ENCODE measurements around the gene TENM3.

TENM3 gene

GRCh38 chr4:182532441-182532840 lies 289.2 kb downstream of the TENM3 start:
- no peaks in the 10 kb centered on the region for H3K9me3 ChIP-seq (ENCODE audit: low read depth, low read length)
- DNase-seq (ENCODE audit: low read depth, low spot score), result no peak
- no peak overlapping the region for H3K27ac ChIP-seq
- no peaks in the 10 kb centered on the region for H3K36me3 ChIP-seq (ENCODE audit: insufficient read depth, low read length)
- no peak overlapping the region for H3K9ac ChIP-seq (ENCODE audit: insufficient read length)
- H3K4me3 ChIP-seq, result no peak overlapping the region
- TF ChIP-seq EZH2 (IDR thresholded peaks at IDR 0.05) (no peak), FOXP2 (optimal IDR thresholded peaks at IDR 0.05; ENCODE audit: control extremely low read depth, extremely low read length, insufficient read depth) (no peak), POLR2AphosphoS5 (IDR thresholded peaks at IDR 0.05; ENCODE audit: borderline replicate concordance, low read depth, low read length) (no peak)

GRCh38 chr4:182533964-182534363 lies 290.8 kb downstream of the TENM3 start:
- Histone ChIP-seq H3K27ac (no peak overlapping the region), H3K9me3 (ENCODE audit: low read depth, low read length) (no peaks in the 10 kb centered on the region), H3K9ac (ENCODE audit: insufficient read length) (no peak overlapping the region), H3K36me3 (ENCODE audit: insufficient read depth, low read length) (no peaks in the 10 kb centered on the region), H3K4me3 (no peak overlapping the region)
- no peak for DNase-seq (ENCODE audit: low read depth, low spot score)
- TF ChIP-seq POLR2AphosphoS5 (IDR thresholded peaks at IDR 0.05; ENCODE audit: borderline replicate concordance, low read depth, low read length), result no peak
- no peak for TF ChIP-seq EZH2 (IDR thresholded peaks at IDR 0.05)
- no peak for TF ChIP-seq FOXP2 (optimal IDR thresholded peaks at IDR 0.05; ENCODE audit: control extremely low read depth, extremely low read length, insufficient read depth)

GRCh38 chr4:182536221-182536811 lies 293.1 kb downstream of the TENM3 start:
- DNase-seq (ENCODE audit: low read depth, low spot score), result no peak
- Histone ChIP-seq H3K27ac (no peak overlapping the region), H3K9me3 (ENCODE audit: low read depth, low read length) (no peaks in the 10 kb centered on the region), H3K4me3 (no peak overlapping the region), H3K36me3 (ENCODE audit: insufficient read depth, low read length) (no peaks in the 10 kb centered on the region), H3K9ac (ENCODE audit: insufficient read length) (no peak overlapping the region)
- TF ChIP-seq POLR2AphosphoS5 (IDR thresholded peaks at IDR 0.05; ENCODE audit: borderline replicate concordance, low read depth, low read length) (no peak), EZH2 (IDR thresholded peaks at IDR 0.05) (no peak), FOXP2 (optimal IDR thresholded peaks at IDR 0.05; ENCODE audit: control extremely low read depth, extremely low read length, insufficient read depth) (no peak)

GRCh38 chr4:182537031-182537795 lies 294.0 kb downstream of the TENM3 start:
- Histone ChIP-seq H3K9me3 (ENCODE audit: low read depth, low read length) (no peaks in the 10 kb centered on the region), H3K27ac (no peak overlapping the region), H3K9ac (ENCODE audit: insufficient read length) (no peak overlapping the region), H3K4me3 (no peak overlapping the region), H3K36me3 (ENCODE audit: insufficient read depth, low read length) (no peaks in the 10 kb centered on the region)
- TF ChIP-seq POLR2AphosphoS5 (IDR thresholded peaks at IDR 0.05; ENCODE audit: borderline replicate concordance, low read depth, low read length), result no peak
- TF ChIP-seq EZH2 (IDR thresholded peaks at IDR 0.05), result no peak
- no peak for TF ChIP-seq FOXP2 (optimal IDR thresholded peaks at IDR 0.05; ENCODE audit: control extremely low read depth, extremely low read length, insufficient read depth)
- DNase-seq (ENCODE audit: low read depth, low spot score), result no peak

- H3K4me3 ChIP-seq, result no peak overlapping the region
- H3K9ac ChIP-seq (ENCODE audit: insufficient read length), result no peak overlapping the region
- no peak for DNase-seq (ENCODE audit: low read depth, low spot score)
- no peaks in the 10 kb centered on the region for H3K36me3 ChIP-seq (ENCODE audit: insufficient read depth, low read length)
- no peak overlapping the region for H3K27ac ChIP-seq
- no peaks in the 10 kb centered on the region for H3K9me3 ChIP-seq (ENCODE audit: low read depth, low read length)
- TF ChIP-seq FOXP2 (optimal IDR thresholded peaks at IDR 0.05; ENCODE audit: control extremely low read depth, extremely low read length, insufficient read depth) (no peak), POLR2AphosphoS5 (IDR thresholded peaks at IDR 0.05; ENCODE audit: borderline replicate concordance, low read depth, low read length) (no peak), EZH2 (IDR thresholded peaks at IDR 0.05) (no peak)
These were observed 294.8 kb downstream of the TENM3 start for GRCh38 chr4:182538031-182538430.

GRCh38 chr4:182540496-182540895 lies 297.3 kb downstream of the TENM3 start:
- no peak overlapping the region for H3K4me3 ChIP-seq
- H3K36me3 ChIP-seq (ENCODE audit: insufficient read depth, low read length), result no peaks in the 10 kb centered on the region

GRCh38 chr4:182547435-182547834 lies 304.2 kb downstream of the TENM3 start:
- Histone ChIP-seq H3K4me3 (no peak overlapping the region), H3K9ac (ENCODE audit: insufficient read length) (no peak overlapping the region), H3K9me3 (ENCODE audit: low read depth, low read length) (no peaks in the 10 kb centered on the region), H3K27ac (no peak overlapping the region), H3K36me3 (ENCODE audit: insufficient read depth, low read length) (no peaks in the 10 kb centered on the region)
- TF ChIP-seq FOXP2 (optimal IDR thresholded peaks at IDR 0.05; ENCODE audit: control extremely low read depth, extremely low read length, insufficient read depth), result no peak
- TF ChIP-seq EZH2 (IDR thresholded peaks at IDR 0.05), result no peak
- TF ChIP-seq POLR2AphosphoS5 (IDR thresholded peaks at IDR 0.05; ENCODE audit: borderline replicate concordance, low read depth, low read length), result no peak
- no peak for DNase-seq (ENCODE audit: low read depth, low spot score)

More at GRCh38 chr4:182540496-182540895, 297.3 kb downstream of the TENM3 start:
- TF ChIP-seq EZH2 (IDR thresholded peaks at IDR 0.05), result no peak
- no peak for TF ChIP-seq POLR2AphosphoS5 (IDR thresholded peaks at IDR 0.05; ENCODE audit: borderline replicate concordance, low read depth, low read length)
- TF ChIP-seq FOXP2 (optimal IDR thresholded peaks at IDR 0.05; ENCODE audit: control extremely low read depth, extremely low read length, insufficient read depth), result no peak
- Histone ChIP-seq H3K9ac (ENCODE audit: insufficient read length) (no peak overlapping the region), H3K9me3 (ENCODE audit: low read depth, low read length) (no peaks in the 10 kb centered on the region), H3K27ac (no peak overlapping the region)
- no peak for DNase-seq (ENCODE audit: low read depth, low spot score)

GRCh38 chr4:182548156-182548555 lies 305.0 kb downstream of the TENM3 start:
- H3K27ac ChIP-seq, result no peak overlapping the region
- TF ChIP-seq EZH2 (IDR thresholded peaks at IDR 0.05) (no peak), POLR2AphosphoS5 (IDR thresholded peaks at IDR 0.05; ENCODE audit: borderline replicate concordance, low read depth, low read length) (no peak), FOXP2 (optimal IDR thresholded peaks at IDR 0.05; ENCODE audit: control extremely low read depth, extremely low read length, insufficient read depth) (no peak)
- H3K4me3 ChIP-seq, result no peak overlapping the region
- H3K9me3 ChIP-seq (ENCODE audit: low read depth, low read length), result no peaks in the 10 kb centered on the region
- DNase-seq (ENCODE audit: low read depth, low spot score), result no peak
- no peaks in the 10 kb centered on the region for H3K36me3 ChIP-seq (ENCODE audit: insufficient read depth, low read length)
- no peak overlapping the region for H3K9ac ChIP-seq (ENCODE audit: insufficient read length)
